Measurements from ENCODE around the gene KRTAP5-5. TPM values are rescaled to one million over a fixed set of nuclear protein-coding genes. Genes with fewer than 3 reads are reported as not detected.
"Not testable (repeated sequence)": the region's sequence is repeated elsewhere in the genome, so short reads cannot be mapped to it uniquely, and the experiment has no call there.

The KRTAP5-5 gene
- total RNA-seq, 1 experiment from 2014 or later, result not detected

GRCh38 chr11:1607156-1607845 is 22.3 kb upstream of the KRTAP5-5 start:
- not testable (repeated sequence) for DNase-seq (ENCODE audit: low read depth)

- DNase-seq (ENCODE audit: low read depth), result not testable (repeated sequence)
These were observed 21.7 kb upstream of the KRTAP5-5 start for GRCh38 chr11:1607901-1608300.

- DNase-seq (ENCODE audit: low read depth), result no peak
These were observed 21.2 kb upstream of the KRTAP5-5 start, which contains the start of gene KRTAP5-3 for GRCh38 chr11:1608363-1608762. Gene KRTAP5-3 (minus strand): TSS chr11:1608463. CDS start chr11:1608385, 78 bp downstream.

- no peak for DNase-seq (ENCODE audit: low read depth)
These were observed 11.3 kb upstream of the KRTAP5-5 start for GRCh38 chr11:1618231-1618630.

GRCh38 chr11:1619449-1619848 is 10.1 kb upstream of the KRTAP5-5 start:
- peak; percentile 53 for DNase-seq (ENCODE audit: low read depth)

- no peak for DNase-seq (ENCODE audit: low read depth)
These were observed 7.5 kb upstream of the KRTAP5-5 start, which contains the start of gene KRTAP5-4 for GRCh38 chr11:1622086-1622485. Gene KRTAP5-4 (minus strand): TSS chr11:1622138. CDS start chr11:1622093, 45 bp downstream.

GRCh38 chr11:1623716-1624115 is 5.9 kb upstream of the KRTAP5-5 start:
- no peak for DNase-seq (ENCODE audit: low read depth)

DNA sequence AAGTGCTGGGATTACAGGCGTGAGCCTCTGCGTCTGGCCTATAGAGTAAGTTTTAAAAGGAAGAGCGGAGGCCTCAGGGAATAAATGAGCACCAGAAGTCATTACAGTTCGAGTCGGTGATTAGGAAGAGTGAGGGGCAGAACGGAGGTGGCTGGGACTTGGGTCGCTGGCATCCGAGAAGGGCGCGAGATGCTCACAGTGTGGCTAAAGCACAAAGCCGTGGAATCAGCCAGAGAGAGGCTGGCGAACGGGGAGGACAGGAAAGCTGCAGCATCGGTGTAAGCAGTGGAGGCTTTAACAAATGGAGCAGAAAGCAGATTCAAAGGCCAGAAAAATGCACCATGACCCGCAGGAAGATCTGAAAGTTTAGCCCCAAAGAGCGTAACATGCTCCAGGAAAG is 5.0 kb upstream of the KRTAP5-5 start:
- DNase-seq (ENCODE audit: low read depth), result no peak

DNA sequence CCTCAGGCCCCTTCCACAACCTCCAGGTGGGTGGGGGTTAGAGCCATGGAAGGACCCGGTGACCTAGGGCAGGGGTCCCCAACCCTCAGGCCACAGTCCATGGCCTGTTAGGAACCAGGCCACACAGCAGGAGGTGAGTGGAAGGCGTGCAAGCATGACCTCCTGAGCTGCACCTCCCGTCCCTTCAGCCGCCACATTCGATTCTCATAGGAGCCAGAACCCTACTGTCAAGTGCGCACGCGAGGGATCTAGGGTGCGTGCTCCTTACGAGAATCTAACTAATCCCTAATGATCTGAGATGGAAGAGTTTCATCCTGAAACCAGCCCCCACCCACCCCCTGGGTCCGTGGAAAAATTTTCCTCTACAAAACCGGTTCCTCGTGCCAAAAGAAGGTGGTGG is 4.0 kb upstream of the KRTAP5-5 start:
- DNase-seq (ENCODE audit: low read depth), result no peak

GRCh38 chr11:1628506-1629325 is 859 bp upstream of the KRTAP5-5 start:
- DNase-seq (ENCODE audit: low read depth), result no peak

DNA sequence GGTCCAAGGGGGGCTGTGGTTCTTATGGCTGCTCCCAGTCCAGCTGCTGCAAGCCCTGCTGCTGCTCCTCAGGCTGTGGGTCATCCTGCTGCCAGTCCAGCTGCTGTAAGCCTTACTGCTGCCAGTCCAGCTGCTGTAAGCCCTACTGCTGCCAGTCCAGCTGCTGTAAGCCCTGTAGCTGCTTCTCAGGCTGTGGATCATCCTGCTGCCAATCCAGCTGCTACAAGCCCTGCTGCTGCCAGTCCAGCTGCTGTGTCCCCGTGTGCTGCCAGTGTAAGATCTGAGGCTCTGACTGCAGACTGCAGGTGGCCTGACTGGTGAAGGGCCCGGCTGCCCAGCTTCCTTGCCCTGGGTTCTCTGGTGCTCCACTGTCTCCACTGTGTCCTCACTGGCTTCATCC is 696 bp downstream of the KRTAP5-5 start:
- DNase-seq (ENCODE audit: low read depth), result no peak

- no peak for DNase-seq (ENCODE audit: low read depth)
These were observed 1.5 kb downstream of the KRTAP5-5 start for GRCh38 chr11:1631066-1631568.

GRCh38 chr11:1632053-1632714 is 2.6 kb downstream of the KRTAP5-5 start:
- no peak for DNase-seq (ENCODE audit: low read depth)

DNA sequence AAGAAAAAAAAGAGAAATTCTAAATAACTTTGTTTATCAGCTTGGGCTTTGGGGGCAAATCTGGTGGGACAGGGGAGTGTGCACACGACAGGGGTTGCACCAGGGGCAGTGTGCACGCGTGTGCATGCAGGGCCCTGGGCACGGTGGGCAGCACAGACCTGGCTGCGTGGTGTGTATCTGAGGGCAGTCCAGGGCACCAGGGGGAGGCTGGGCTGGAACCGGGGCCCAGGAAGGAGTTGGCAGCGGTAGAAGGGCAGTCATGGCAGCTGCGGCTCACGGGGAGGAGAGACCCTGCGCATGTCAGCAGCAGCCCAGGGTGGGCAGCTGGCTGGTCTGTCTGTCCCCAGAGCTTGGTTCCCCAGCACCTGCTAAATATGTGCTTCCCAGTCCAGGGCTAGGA is 4.3 kb downstream of the KRTAP5-5 start:
- no peak for DNase-seq (ENCODE audit: low read depth)

- DNase-seq (ENCODE audit: low read depth), result no peak
These were observed 6.8 kb downstream of the KRTAP5-5 start for GRCh38 chr11:1636291-1636950.

DNA sequence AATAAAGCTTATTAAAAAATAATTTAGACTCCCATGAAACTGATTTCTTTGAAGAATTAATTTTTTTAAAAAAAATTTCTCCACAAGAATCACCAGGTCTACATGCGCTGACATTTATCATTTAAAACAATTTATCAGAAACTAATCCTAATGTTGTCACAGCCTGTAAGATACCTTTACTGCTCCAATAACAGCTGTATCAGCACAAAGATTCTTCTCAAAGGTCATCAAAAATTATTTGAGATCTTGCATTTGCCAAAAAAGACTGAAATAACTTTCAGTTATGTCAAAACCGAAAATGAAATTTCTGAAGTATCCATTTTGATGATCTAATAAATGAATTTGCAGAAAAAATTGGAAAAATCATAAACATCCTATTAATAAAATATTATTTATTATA is 8.1 kb downstream of the KRTAP5-5 start:
- no peak for DNase-seq (ENCODE audit: low read depth)

- DNase-seq (ENCODE audit: low read depth), result no peak
These were observed 8.8 kb downstream of the KRTAP5-5 start for GRCh38 chr11:1638344-1638743.

DNA sequence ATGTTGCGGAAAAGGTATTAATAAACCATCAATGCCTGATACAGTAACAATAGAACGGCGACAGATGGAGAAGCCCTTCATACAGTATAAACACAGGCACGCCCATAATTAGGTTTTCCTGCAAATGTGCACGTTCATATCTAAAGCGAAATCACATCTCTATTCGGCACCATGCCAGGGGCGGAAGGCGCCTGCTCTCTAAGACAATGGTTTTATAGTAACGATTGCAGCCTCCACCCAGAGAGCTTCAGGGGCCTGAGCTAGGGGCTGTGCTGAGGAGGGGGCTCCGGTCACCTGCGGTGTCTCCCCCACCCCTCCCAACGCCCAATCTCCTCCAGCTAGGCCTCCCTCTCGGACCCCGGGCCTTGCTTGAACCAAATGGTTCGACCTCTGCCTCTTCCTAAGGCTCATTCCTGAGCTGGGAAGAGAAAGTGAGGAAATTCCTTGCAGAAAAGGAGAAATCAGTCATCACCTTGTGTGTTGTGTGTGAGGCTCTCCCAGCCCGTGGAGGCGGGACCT is 9.6 kb downstream of the KRTAP5-5 start:
- no peak for DNase-seq (ENCODE audit: low read depth)

DNA sequence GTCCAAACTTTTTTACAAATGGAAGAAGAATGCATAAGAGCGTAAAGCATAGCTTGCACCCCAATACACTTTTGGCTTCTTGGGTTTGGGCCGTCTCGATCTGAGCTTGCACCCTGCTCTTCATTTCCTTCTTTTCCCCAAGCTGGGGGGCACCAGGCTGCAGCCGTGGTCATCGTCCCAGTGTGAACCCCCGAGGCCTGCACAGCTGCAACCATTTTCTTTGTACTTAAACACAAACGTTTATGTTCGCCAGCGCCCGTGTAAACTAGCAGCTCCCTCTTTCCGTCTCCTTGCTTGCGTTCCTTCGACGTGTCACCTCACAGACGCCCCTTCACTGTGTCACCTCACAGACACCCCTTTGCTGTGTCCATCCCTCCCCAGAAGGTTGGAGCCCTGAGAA is 10.1 kb downstream of the KRTAP5-5 start:
- no peak for DNase-seq (ENCODE audit: low read depth)

GRCh38 chr11:1640076-1640946 is 10.7 kb downstream of the KRTAP5-5 start:
- DNase-seq (ENCODE audit: low read depth), result no peak
